DMS114 treated with DMSO at 0.1 percent for 48 hours (cell line): ENCODE measurements around the gene AMOT.

ENCODE experiments used
- DNase-seq: peaks from one replicate; lab custom pipeline; 2025; ENCODE audit not compliant: unreplicated experiment; lab: John Stamatoyannopoulos, UW

Gene AMOT

DNA sequence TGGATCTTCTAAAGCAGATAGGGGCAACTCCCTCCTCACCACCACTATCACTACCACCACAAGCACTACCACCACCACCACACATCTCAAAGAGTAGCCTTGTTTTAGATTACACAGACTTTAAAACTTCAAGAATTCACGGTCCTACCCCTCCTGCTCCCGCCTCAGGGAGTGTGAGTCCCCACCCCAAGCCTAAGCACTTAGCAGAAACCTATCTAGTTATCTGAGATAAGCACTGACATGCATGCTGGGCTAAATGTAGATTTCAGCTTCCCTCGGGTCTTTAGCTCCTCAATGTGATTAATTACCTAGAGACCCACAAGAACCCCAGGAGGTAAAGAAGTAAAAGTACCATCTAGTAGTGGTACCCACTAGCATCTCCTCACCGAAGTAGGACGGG, 775 bp downstream of the AMOT start:
- DNase-seq: no peak

DNA sequence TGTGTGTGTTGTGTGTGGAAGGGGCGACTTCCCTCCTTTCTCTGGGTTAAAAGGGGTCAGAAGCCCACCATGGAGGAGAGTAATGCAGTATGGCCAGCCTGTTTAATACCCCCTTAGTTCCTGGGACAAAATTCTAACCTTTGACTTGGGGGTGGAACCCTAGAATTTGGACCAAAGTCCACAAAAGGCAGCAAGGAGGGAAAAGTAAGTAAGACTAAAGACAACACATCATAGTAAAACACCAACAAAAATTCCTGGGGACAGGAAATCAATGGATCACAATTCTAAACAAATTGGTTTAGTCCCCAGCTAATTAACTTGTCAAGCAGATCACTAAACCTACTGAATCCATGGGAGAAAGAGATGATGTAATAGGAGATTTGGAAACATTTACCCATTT, 3.1 kb downstream of the AMOT start:
- DNase-seq: no peak

DNA sequence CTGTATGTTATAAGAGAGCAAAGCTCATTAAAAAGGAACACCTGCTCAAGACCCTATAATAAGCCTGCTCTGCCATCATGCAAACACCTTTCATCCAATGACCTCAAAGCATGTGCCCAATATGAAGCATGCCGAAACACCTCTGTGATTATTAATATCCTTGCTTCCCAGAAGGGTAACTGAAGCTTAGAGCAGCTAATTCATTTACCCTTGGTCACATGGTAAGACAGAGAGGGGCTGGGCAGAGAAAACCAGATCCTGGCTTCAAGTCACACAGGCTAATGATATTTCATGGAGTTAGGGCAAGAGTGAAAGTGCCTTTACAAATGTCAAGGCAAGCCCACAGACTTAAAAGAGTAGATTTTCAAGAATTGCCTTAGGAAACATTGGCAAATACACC, 5.6 kb downstream of the AMOT start:
- no peak for DNase-seq

DNA sequence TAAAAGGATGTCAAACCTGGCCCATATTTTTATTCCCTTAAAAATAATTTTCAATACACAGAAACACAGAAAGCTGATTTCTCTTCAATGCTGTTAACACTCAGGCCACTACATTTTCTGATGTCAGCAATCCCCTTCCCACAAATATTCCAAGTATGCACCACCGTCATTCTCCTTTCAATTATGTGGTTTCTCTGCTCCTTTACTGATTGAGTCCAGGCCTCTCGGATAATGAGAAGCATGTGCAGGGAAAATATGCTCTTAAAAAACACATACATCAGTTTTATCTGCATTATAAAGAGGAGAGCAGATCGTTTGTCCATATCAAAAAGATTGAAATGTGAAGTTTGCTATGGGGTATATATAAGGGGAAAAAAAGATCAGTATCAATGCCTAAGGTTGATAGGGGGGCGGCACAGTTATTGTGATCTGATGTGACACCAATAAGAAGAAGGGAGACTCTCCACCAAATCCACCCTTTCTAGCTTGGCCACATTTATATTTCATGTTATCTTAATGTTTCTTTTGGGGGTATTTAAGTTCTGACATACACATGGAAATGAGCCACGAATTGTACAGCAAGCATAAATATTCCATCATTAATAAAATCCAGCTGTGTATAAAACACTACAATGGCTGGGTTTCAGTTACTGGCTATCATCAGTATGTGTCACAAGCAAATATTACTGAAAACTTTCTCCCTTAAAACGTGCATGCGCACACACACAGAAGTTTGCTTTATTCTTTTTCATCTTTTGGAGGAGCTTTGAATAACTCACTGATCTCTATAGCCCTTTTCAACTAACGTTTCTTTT, 6.4 kb downstream of the AMOT start:
- no peak for DNase-seq

DNA sequence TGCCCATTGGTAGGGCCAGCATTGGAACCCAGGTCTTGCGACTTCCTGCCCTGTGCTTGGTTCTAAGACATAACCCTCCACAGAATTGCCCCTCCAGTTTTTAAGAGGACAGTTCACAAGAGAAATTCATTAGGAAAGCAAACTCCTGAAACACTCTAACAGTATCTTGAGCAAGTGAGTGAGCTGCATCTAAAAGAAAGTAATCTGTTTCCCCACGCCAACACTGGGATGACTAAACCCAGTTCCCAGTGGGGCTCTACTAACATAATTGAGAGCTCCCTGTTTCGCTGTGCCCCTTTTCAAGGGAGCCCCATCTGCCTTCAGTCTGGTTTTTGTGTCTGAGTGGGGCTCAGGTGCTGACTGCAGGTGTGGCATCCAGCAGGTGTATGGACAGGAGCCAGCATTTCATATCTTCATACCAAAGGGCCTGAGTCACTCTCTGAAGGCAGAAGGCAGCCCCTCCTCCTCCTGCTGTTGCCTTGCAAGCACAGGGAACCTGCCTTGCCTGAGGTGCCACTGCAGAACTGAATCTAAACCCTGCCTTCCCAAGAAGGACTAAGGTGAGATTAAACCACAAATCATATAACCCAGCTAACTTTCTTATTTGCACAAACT, 8.0 kb downstream of the AMOT start:
- DNase-seq: no peak

DNA sequence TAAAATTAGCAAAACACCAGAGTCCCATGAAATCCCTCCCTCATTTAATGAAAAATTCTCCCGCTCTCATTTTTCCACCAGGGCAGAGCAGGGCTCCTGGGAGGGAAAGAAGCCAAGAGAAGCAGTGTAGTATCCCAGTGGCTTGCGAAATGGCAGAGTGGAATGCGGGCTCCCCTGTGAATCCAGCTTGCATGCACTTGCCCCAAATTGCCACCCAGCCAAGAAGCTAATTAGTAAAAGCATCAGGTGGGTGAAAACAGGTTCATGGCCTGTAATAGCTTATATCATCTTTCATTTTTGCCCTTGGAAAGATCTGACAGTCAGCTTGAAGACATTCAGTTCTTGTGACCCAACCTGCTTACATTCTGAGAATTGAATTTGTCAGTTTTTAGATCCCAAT, 10.1 kb downstream of the AMOT start:
- DNase-seq: no peak

DNA sequence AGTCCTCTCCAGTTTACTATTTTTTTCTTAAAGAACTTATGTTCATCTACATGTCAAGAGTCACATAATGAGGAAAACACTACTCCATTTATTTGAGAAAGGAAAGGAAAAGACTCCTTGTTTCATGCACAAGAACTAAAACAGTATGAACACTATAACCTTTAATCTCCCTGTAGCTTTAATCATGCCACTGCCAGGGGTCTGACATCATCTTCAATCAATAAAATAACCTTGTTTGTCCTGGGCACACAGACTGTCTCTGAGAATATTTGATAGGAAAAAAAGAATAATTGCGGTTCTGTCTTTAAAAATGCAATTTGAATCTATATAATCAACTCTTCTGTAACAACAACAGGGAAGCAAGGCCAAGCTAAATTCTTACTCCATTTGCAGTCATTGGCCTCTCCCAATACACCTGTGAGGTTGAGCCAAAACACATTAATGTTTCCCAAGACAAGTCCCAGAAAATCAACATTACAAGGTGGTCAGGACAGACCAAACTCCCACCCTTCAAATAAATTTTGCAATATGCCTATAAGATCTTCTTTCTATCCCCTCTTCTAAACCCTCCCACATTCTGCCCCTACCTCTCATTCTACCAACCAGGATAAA, 13.2 kb downstream of the AMOT start:
- DNase-seq: no peak

DNA sequence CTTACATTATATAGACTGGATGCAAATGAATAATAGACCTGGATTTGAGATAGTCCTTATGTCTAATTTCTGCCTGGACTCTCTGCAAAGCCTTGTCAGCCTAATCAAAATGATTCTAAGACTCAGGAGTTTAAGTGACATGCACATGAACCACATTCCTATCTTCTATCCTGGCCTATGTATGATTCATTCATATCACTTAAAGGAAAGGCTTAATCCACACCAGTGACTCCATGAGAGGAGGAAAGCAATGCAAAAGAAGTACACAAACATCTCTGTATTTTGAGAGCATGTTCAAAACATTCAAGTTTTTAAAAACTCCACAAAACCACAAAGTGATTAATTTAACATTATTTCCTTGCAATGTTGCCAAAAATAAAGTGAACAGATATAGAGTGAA, 14.6 kb downstream of the AMOT start:
- DNase-seq: no peak

DNA sequence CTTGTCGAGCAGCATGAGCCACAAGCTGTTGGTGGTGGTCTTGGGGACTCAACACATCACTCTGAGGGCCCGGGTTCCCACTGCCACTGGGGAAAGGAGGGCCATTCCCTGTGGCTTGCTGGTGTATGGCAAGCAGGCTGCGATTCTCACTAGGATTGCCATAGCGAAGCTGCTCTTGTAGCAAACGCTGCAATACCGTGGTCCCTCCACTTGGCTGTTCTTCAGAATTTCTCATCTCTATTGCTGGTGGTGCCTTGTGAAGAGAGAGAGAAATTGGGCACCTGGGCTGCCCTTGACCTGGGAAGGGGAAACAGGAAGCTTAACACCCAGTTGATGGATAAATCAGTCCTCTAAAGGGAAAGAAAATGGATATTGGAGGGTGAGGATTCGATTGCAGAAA, 17.7 kb downstream of the AMOT start:
- DNase-seq: no peak

DNA sequence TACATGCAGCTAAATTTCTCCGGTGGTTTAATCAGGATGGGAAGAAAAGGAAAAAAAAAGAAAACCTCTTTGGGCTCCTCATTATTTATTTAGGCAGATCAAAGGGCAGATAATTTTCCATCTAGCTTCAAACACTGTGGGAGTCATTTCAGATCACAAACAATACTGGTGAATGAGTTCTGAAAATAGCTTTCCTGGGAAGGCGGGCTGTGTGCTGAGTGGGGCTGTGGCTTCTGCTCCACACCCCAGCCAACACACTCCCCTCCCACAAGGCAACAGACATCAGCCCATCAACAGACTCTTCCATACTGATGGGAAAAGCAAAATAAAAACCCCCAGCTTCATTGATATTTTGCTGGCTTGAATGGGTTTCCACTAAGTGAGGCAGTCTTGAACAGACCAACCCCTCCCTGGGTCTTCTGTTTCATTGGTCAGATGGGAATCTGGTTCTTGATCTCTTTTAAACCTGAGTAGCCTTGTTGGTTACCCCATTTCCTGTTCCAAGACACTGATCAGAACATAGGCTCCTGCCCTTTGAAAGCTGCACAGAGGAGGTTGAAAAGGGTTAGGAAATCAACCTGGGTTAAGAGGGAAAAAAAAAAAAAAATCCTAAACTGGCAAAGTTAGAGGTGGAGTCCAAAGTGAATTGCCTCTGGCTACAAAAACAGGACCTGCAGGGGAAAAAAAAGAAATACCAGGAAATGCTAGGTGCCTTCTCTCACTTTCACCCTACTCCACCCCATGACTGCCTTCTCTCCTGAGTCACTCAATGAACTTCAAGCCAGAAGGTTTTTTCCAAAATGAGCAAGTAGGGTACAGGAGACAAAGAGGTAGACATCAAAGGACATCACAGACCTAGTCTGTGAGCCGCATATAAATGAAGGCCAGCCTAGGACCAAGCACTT, 20.0 kb downstream of the AMOT start:
- no peak for DNase-seq

DNA sequence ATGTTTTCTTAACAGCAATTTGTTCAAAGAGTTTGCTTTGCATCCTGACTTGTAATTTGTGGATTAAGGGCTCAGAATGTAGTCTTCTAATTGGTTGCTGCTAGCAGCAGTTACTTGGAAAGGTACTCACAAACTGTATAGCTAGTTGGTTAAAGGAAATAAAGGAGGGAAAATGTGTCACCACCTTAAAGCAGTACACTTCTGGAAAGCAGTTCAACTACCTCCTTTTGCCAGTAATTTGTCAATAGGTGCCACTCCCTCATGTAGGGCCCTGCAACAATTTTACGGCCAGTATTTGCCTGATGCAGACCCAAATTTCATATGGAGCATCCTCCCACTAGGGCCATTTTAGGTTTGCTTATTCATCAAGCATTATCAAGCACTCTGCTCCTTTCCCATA, 20.8 kb downstream of the AMOT start:
- no peak for DNase-seq

DNA sequence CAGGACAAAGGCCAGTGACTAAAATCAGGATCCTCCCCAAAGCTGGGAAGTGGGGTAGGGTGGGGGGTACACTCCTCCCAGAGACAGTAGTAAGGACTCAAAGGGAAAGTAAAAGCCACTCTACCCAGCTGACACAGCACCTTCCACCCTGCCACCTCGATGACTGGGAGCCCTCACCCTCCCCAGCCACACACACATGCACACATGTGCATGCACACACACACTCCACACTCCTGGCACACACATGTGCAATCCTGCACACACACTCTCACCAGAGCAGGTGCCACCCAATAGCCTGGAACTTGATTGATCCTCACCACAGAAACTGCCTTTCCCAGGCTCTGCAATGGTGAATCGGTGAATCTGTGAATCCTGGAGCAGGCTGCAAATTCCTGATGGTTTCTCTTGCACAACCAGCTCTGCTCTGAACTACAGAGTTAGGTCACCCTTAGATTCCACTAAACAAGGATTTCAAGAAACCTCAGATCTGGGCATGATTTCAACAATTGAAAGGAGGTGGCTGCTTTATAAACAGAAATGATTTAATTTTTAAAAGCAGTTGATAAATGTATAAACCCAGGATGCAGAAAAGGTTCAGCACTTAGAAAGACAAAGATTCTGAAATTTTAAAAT, 21.5 kb downstream of the AMOT start:
- no peak for DNase-seq

DNA sequence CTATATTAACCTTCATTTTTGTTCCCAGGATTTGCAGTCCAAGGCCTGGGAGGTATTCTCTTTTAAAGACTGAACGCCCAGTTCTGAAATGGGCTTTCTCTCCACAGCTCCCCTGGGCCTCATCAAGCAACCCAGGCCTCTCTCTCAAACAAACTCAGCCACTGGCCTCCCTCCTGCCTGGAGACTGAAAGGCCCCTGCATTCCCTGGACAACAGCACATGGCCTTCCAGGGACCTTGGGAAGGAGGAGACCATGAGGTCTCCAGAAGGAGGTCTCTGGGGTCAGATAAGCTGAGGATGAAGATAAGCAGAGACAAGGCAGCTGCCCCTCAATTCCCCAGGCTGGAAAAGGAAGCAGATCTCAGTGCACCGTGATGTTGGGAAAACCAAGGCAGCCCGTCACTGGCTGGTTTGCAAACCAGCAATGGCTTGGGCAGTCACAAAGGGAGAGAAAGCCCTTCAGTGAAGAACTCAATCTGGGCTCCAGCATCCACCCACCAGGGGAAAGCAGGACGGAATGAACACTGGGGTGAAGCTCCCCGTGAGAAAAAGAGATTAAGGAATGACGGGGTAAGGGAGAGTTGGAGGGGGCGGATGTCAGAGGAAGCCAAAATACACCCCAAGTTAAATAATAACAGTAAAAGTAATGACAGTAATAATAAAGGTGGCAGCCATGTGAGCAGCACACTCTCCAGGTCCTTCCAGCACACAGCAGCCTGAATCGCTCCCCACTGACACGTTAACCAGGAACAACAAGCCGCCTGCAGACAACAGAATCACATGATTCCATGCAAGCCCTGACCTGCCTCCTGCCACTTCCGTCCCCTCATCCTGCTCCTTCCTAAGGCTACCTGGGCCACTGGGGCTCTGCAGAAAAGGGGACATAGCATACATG, 22.3 kb downstream of the AMOT start:
- no peak for DNase-seq

DNA sequence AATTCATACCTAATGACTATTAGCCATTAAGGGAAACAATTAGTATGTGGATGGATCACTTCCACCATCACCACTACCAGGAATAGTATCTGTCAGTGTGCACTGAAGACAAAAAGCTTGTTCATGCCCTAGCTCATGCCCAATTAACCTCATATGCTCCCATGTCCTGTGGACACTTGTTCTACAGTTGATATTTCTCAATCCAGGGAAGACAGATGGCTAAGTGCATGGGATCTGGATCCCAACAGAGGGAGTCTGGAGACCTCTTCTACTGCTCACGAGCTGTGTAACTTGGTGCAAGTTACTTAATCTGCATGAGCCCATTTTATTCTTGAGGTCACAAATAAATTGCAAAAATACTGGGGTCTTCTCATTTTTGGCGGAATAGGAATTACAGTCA, 23.7 kb downstream of the AMOT start:
- DNase-seq: no peak

DNA sequence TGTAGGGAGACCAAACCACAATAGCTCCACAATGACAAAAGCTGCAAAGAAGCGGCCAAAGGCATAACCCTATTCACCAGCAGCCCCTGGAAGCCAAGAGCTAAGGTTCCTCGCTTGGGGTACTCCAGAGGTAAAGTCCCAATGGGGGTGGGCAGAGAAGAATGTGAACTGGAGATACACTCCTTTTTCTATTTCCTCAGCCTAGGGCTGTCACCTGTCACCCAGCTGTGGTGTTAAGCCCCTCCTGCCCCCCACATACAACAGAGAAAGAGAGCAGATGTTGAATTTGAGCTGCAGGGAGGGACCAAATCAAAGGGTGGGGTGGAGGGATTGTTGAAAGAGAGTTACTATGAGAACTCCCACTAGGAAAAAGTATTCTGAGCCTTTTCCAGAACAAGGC, 26.1 kb downstream of the AMOT start:
- no peak for DNase-seq

DNA sequence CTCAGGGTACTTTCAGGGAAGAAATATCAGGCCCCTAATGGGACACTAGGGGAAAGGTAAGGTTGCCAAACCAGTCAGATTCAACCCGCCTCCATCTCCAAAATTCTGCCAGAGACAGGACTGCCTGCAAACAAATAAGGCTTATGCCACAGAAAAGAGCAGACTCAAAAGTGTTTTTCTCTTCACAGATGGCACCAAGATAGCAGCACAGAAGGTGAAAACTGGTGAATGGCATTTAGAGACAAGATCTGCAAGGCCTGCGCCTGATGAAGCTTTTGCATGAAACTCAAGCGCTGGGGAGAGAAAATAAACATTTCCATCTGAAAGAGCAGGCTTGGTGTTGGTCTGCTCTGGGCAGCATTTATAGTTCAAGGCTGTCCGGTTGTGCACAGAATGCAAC, 27.9 kb downstream of the AMOT start:
- no peak for DNase-seq

DNA sequence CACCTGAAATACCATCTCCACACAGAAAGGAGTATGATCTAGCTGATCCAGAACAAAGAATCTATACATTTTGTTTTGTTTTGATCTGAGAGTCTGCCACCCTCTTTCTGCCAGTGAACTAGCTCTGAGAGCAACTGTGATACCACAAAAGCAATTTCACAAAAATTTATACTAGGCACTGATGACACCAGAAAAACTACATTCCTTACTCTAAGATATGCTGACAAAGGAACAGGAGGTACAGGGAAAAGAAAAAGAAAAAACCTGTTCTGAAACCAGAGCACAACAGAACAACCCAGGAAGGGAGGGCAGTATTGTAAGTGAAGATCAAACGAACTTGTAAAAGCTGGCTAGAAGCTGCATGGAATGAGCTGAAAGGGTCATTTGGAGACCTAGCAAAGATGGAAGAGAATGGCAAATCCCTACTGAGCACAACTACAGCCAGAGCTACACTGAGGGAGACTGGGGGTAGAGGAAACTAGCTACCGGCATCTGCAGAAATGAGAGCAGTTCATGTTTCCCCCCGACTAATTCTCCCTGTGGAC, 31.9 kb downstream of the AMOT start:
- DNase-seq: no peak

DNA sequence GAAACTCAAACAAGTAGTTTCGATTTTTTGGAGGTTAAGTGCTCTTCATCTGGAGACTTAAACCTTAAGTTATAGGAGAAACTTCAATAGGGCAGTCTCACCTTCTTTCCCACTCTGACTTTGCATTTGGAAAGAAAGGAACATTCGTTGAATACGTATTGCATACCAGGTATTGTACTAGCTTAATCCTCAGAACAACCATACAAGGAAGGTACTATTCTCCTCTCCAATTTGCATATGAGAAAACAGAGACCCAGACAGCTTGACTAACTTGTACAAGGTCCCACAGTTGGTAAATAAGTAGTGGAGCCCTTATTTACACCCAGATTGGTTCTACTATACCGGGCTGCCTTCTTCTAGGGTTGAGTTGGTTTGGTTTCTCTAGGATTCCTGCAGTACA, 32.6 kb downstream of the AMOT start:
- DNase-seq: no peak

DNA sequence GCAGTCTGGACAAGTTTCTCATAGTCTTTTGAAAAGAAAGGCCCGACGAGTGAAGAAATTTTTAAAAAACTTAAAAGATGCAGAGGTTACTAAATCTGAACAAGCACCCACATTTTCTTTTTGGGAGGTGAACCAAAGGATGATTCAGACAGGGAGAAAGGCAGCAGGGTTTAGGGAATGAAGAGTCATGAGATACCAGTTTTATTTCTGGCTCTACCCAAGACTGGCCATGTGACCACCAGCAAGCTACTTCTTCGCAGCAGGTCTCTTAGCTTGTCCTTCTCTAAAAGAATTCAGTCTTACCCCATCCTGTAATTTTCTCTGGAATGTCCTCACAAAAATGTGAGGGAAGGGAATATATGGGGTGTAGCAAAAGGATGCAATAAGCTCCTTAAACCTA, 37.6 kb downstream of the AMOT start:
- DNase-seq: no peak

DNA sequence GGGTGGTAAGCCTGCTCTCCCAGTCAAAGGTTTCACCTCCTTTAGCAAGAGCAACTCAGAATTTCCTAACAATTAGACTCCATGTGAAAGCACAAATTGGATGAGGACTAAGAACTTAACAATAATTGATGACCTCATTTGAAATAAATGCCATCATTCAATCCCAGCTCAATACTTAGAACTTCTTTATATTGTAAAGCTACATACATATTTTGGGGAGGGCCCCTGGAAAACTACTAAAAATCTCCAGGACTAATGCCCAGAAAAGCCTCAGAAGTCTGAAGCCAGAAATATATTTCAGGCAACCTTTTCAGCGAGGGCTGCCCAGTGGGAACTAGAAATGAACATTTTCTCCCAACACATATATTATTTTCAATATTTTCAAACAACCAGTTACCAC, 38.1 kb downstream of the AMOT start:
- no peak for DNase-seq
